ENCODE results near the gene CFC1. TPM values are rescaled to one million over a fixed set of nuclear protein-coding genes. Genes with fewer than 3 reads are reported as not detected.
"Not testable (repeated sequence)": the region's sequence is repeated elsewhere in the genome, so short reads cannot be mapped to it uniquely, and the experiment has no call there.

The CFC1 gene
- total and polyA plus RNA-seq, 2 of the 8 experiments (the other 6 are each of a cell fraction or from before 2014, with no cell fraction given) = 0.14 TPM; not detected in 1

- H3K79me2 ChIP-seq (ENCODE audit: control insufficient read depth in 1 of 2, insufficient read depth in 2 of 2, low read length in 2 of 2); H2BK20ac ChIP-seq (ENCODE audit: low read length); FAIRE-seq; H3K56ac ChIP-seq (replicated peaks; ENCODE audit: insufficient read length, low read depth, low read length); H3K4ac ChIP-seq (replicated peaks; ENCODE audit: insufficient read length, low read depth, low read length); H3K27me3 ChIP-seq (replicated peaks in 1 of 4; ENCODE audit: control insufficient read depth in 3 of 4, extremely low read depth in 1 of 4, insufficient read depth in 3 of 4, low read length in 3 of 4); H3K27ac ChIP-seq (ENCODE audit: low read depth, low read length); H4K91ac ChIP-seq (replicated peaks; ENCODE audit: insufficient read length, low read length); H2BK12ac ChIP-seq (ENCODE audit: low read depth, low read length); CTCF ChIA-PET (ENCODE audit: partially characterized antibody); H2BK5ac ChIP-seq (ENCODE audit: low read depth, low read length); H3K4me2 ChIP-seq (ENCODE audit: insufficient read depth in 1 of 2, low read depth in 2 of 2, low read length in 2 of 2); H3K4me1 ChIP-seq (replicated peaks in 1 of 4; ENCODE audit: control insufficient read depth in 3 of 4, insufficient read depth in 4 of 4, low read length in 3 of 4); POLR2A ChIA-PET (ENCODE audit: partially characterized antibody); H4K5ac ChIP-seq (ENCODE audit: insufficient read length, low read depth, low read length); H2AK5ac ChIP-seq (ENCODE audit: low read depth, low read length); H2BK120ac ChIP-seq (replicated peaks; ENCODE audit: low read depth, low read length); H3K9me3 ChIP-seq (ENCODE audit: insufficient read depth in 2 of 2, low read depth in 1 of 2, low read length in 1 of 2); H3K23ac ChIP-seq (ENCODE audit: insufficient read length); H3K4me3 ChIP-seq (ENCODE audit: extremely low read depth in 1 of 4, insufficient read depth in 2 of 4, low read depth in 3 of 4, low read length in 4 of 4); H2BK15ac ChIP-seq (ENCODE audit: low read length); H4K8ac ChIP-seq (ENCODE audit: extremely low read depth, insufficient read depth, low read length); H3K79me1 ChIP-seq (ENCODE audit: low read depth, low read length); H3K14ac ChIP-seq (ENCODE audit: insufficient read length); H4K20me1 ChIP-seq (replicated peaks in 1 of 2; ENCODE audit: control insufficient read depth in 1 of 2, insufficient read depth in 2 of 2, low read length in 2 of 2); H2AFZ ChIP-seq (ENCODE audit: low read length); H3K18ac ChIP-seq (ENCODE audit: extremely low read depth, low read length); H3K23me2 ChIP-seq (ENCODE audit: low read depth, low read length); H3K9ac ChIP-seq (replicated peaks in 1 of 4; ENCODE audit: extremely low read depth in 1 of 4, low read depth in 3 of 4, low read length in 3 of 4); H3K36me3 ChIP-seq (ENCODE audit: control insufficient read depth in 2 of 4, insufficient read depth in 4 of 4, low read length in 3 of 4): not testable (repeated sequence)
- peak in 1 of 2 experiments; percentile 14 for DNase-seq (ENCODE audit: low read depth in 1 of 2, low spot score in 2 of 2)
- WGBS, 2 experiments (ENCODE audit: extremely low coverage in 1 of 2, insufficient coverage in 1 of 2, insufficient read length in 1 of 2, insufficient replicate concordance in 2 of 2, low coverage in 1 of 2, low lambda C conversion rate in 2 of 2, missing lambda C conversion rate in 1 of 2) = 94% methylated on average over 3 of the region's 13 CpGs; no CpG with 5 or more reads in 1 of the 2 experiments
Observed at GRCh38 chr2:130574230-130574629, 25.1 kb downstream of the CFC1 start.

- H2BK5ac ChIP-seq (ENCODE audit: low read depth, low read length); H4K8ac ChIP-seq (ENCODE audit: extremely low read depth, insufficient read depth, low read length); FAIRE-seq; H2BK12ac ChIP-seq (ENCODE audit: low read depth, low read length); H4K91ac ChIP-seq (replicated peaks; ENCODE audit: insufficient read length, low read length); H2AFZ ChIP-seq (ENCODE audit: low read length); CTCF ChIA-PET (ENCODE audit: partially characterized antibody); H3K4ac ChIP-seq (replicated peaks; ENCODE audit: insufficient read length, low read depth, low read length); H3K79me2 ChIP-seq (ENCODE audit: control insufficient read depth in 1 of 2, insufficient read depth in 2 of 2, low read length in 2 of 2); H3K79me1 ChIP-seq (ENCODE audit: low read depth, low read length); H3K4me3 ChIP-seq (ENCODE audit: extremely low read depth in 1 of 4, insufficient read depth in 2 of 4, low read depth in 3 of 4, low read length in 4 of 4); H3K56ac ChIP-seq (replicated peaks; ENCODE audit: insufficient read length, low read depth, low read length); H3K4me1 ChIP-seq (replicated peaks in 1 of 4; ENCODE audit: control insufficient read depth in 3 of 4, insufficient read depth in 4 of 4, low read length in 3 of 4); H2BK120ac ChIP-seq (replicated peaks; ENCODE audit: low read depth, low read length); H2AK5ac ChIP-seq (ENCODE audit: low read depth, low read length); H3K23ac ChIP-seq (ENCODE audit: insufficient read length); POLR2A ChIA-PET (ENCODE audit: partially characterized antibody); H2BK20ac ChIP-seq (ENCODE audit: low read length); H3K4me2 ChIP-seq (ENCODE audit: insufficient read depth in 1 of 2, low read depth in 2 of 2, low read length in 2 of 2); H3K23me2 ChIP-seq (ENCODE audit: low read depth, low read length); DNase-seq (ENCODE audit: low read depth in 1 of 2, low spot score in 2 of 2); H3K9ac ChIP-seq (replicated peaks in 1 of 4; ENCODE audit: extremely low read depth in 1 of 4, low read depth in 3 of 4, low read length in 3 of 4); H3K18ac ChIP-seq (ENCODE audit: extremely low read depth, low read length); H3K14ac ChIP-seq (ENCODE audit: insufficient read length); H2BK15ac ChIP-seq (ENCODE audit: low read length); H4K5ac ChIP-seq (ENCODE audit: insufficient read length, low read depth, low read length); H3K36me3 ChIP-seq (ENCODE audit: control insufficient read depth in 2 of 4, insufficient read depth in 4 of 4, low read length in 3 of 4); H3K27me3 ChIP-seq (replicated peaks in 1 of 4; ENCODE audit: control insufficient read depth in 3 of 4, extremely low read depth in 1 of 4, insufficient read depth in 3 of 4, low read length in 3 of 4); H3K27ac ChIP-seq (ENCODE audit: low read depth, low read length); H3K9me3 ChIP-seq (ENCODE audit: insufficient read depth in 2 of 2, low read depth in 1 of 2, low read length in 1 of 2); H4K20me1 ChIP-seq (replicated peaks in 1 of 2; ENCODE audit: control insufficient read depth in 1 of 2, insufficient read depth in 2 of 2, low read length in 2 of 2): not testable (repeated sequence)
- no CpG with 5 or more reads among the region's 3 CpGs for WGBS, 2 experiments (ENCODE audit: extremely low coverage in 1 of 2, insufficient coverage in 1 of 2, insufficient read length in 1 of 2, insufficient replicate concordance in 2 of 2, low coverage in 1 of 2, low lambda C conversion rate in 2 of 2, missing lambda C conversion rate in 1 of 2)
Observed at GRCh38 chr2:130571929-130572328, 27.4 kb downstream of the CFC1 start.
